PC-9 (cell line): ENCODE data around the gene MDP1. TPM values are rescaled to one million over a fixed set of nuclear protein-coding genes. Genes with fewer than 3 reads are reported as not detected.

Experiments used
- BruUV-seq: library from RNA; stranded (reverse); fragments of 400-500 nt; replicated peaks from 2 replicates; lab custom pipeline; 2021; lab: Mats Ljungman, UMichigan
- CTCF ChIA-PET: fragments of 300-600 bp; sonication (Branson Sonifier 250); formaldehyde crosslinking; loops from one replicate; lab custom pipeline; 2022; ENCODE audit warnings: antibody characterized with exemption; lab: Charles Lee
- POLR2A ChIA-PET: fragments of 300-600 bp; sonication (Branson Sonifier 250); formaldehyde crosslinking; loops from one replicate; lab custom pipeline; 2022; ENCODE audit warnings: antibody characterized with exemption; ENCODE audit not compliant: unreplicated experiment; lab: Charles Lee
- DNase-seq, 2 experiments: peaks; one replicate each; pipeline versions ENCODE4 v3.0.0 to v3.0.0-alpha.2; 2015 to 2022; ENCODE audit warnings: mixed read lengths in 1 of 2
- H2AFZ ChIP-seq: fragments of 200-600 bp; sonication (generic); 2 replicates; pipeline ENCODE4 v1.8.1; 2017; ENCODE audit warnings: antibody characterized with exemption
- H3F3A ChIP-seq: fragments of 200-600 bp; sonication (generic); 2 replicates; pipeline ENCODE4 v1.8.1; 2017; ENCODE audit warnings: antibody characterized with exemption, mild to moderate bottlenecking, low read depth; ENCODE audit not compliant: insufficient read depth
- H3K27ac ChIP-seq: fragments of 200-600 bp; sonication (generic); 2 replicates; pipeline ENCODE4 v1.6.1; 2016; ENCODE audit warnings: mixed run types
- H3K27me3 ChIP-seq: fragments of 200-600 bp; sonication (generic); 2 replicates; pipeline ENCODE4 v1.6.1; 2016; ENCODE audit warnings: low read depth, mixed run types; ENCODE audit not compliant: insufficient read depth
- H3K36me3 ChIP-seq: fragments of 200-600 bp; sonication (generic); 2 replicates; pipeline ENCODE4 v1.6.1; 2016; ENCODE audit warnings: low read depth, mixed run types
- H3K4me1 ChIP-seq: fragments of 200-600 bp; sonication (generic); replicated peaks from 2 replicates; pipeline ENCODE4 v1.6.1; 2016; ENCODE audit warnings: mixed run types; ENCODE audit not compliant: insufficient read depth
- H3K4me2 ChIP-seq: fragments of 200-600 bp; sonication (generic); 2 replicates; pipeline ENCODE4 v1.6.1; 2017; ENCODE audit warnings: mixed run types
- H3K4me3 ChIP-seq: fragments of 200-600 bp; sonication (generic); 2 replicates; pipeline ENCODE4 v1.6.1; 2016; ENCODE audit warnings: mixed run types
- H3K79me2 ChIP-seq: fragments of 200-600 bp; sonication (generic); 2 replicates; pipeline ENCODE4 v1.6.1; 2017; ENCODE audit warnings: low read depth, mixed run types
- H3K9me2 ChIP-seq: fragments of 200-600 bp; sonication (generic); 2 replicates; pipeline ENCODE4 v1.8.1; 2017; ENCODE audit warnings: mild to moderate bottlenecking; ENCODE audit not compliant: insufficient read depth
- H3K9me3 ChIP-seq: fragments of 200-600 bp; sonication (generic); 2 replicates; pipeline ENCODE4 v1.8.1; 2016; ENCODE audit warnings: low read depth; ENCODE audit not compliant: insufficient read depth
- H4K20me1 ChIP-seq: fragments of 200-600 bp; sonication (generic); 2 replicates; pipeline ENCODE4 v1.8.1; 2017; ENCODE audit not compliant: insufficient read depth
- EZH2 ChIP-seq: fragments of 200-600 bp; sonication (generic); IDR thresholded peaks from 2 replicates; pipeline ENCODE4 v1.8.0; 2017; ENCODE audit warnings: antibody characterized with exemption, low read depth
- intact Hi-C: fragments of 100-400 bp; cut with micrococcal nuclease; formaldehyde crosslinking; loops from one replicate; pipeline ENCODE4 v1.10.0; 2022; ENCODE audit not compliant: unreplicated experiment
- total RNA-seq: library from RNA; stranded (reverse); gene quantifications from 2 replicates; pipeline ENCODE4 v1.2.3, GENCODE V29; 2021
- TF ChIP-seq, protein P1 (sequence below): fragments of 200-600 bp; sonication (generic); conservative IDR thresholded peaks from 2 replicates; pipeline ENCODE4 v1.6.1; 2017; ENCODE audit warnings: mixed run types, antibody characterized with exemption, mild to moderate bottlenecking, moderate library complexity

MDP1 gene
- total RNA-seq, 1 experiment from 2014 or later, result 8.7 TPM

- no peaks in the 10 kb centered on the region for H3K79me2 ChIP-seq
- ChIA-PET CTCF (no interaction called here), POLR2A (no interaction called here)
- no peaks in the 10 kb centered on the region for H3F3A ChIP-seq
- no peak overlapping the region for H3K4me2 ChIP-seq
- intact Hi-C loops, result no loop called here
- no peak overlapping the region for H3K27ac ChIP-seq
- no TSS peak for BruUV-seq
- H3K9me2 ChIP-seq, result no peaks in the 10 kb centered on the region
- no peaks in the 10 kb centered on the region for H3K9me3 ChIP-seq
- no peaks in the 10 kb centered on the region for H3K36me3 ChIP-seq
- H2AFZ ChIP-seq, result no peak overlapping the region
- H3K27me3 ChIP-seq, result no peaks in the 10 kb centered on the region
- TF ChIP-seq, protein P1, sequence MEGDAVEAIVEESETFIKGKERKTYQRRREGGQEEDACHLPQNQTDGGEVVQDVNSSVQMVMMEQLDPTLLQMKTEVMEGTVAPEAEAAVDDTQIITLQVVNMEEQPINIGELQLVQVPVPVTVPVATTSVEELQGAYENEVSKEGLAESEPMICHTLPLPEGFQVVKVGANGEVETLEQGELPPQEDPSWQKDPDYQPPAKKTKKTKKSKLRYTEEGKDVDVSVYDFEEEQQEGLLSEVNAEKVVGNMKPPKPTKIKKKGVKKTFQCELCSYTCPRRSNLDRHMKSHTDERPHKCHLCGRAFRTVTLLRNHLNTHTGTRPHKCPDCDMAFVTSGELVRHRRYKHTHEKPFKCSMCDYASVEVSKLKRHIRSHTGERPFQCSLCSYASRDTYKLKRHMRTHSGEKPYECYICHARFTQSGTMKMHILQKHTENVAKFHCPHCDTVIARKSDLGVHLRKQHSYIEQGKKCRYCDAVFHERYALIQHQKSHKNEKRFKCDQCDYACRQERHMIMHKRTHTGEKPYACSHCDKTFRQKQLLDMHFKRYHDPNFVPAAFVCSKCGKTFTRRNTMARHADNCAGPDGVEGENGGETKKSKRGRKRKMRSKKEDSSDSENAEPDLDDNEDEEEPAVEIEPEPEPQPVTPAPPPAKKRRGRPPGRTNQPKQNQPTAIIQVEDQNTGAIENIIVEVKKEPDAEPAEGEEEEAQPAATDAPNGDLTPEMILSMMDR, result no peak
- TF ChIP-seq EZH2, result no peak
- H3K4me1 ChIP-seq, result no peaks in the 10 kb centered on the region
- no peaks in the 10 kb centered on the region for H4K20me1 ChIP-seq
- no peak overlapping the region for H3K4me3 ChIP-seq
- no peak for DNase-seq
Measured at GRCh38 chr14:24255931-24256711, 40.3 kb upstream of the MDP1 start.

- H3K79me2 ChIP-seq, result no peaks in the 10 kb centered on the region
- no TSS peak for BruUV-seq
- H3K4me1 ChIP-seq, result no peaks in the 10 kb centered on the region
- H3K27ac ChIP-seq, result no peak overlapping the region
- TF ChIP-seq, protein P1, result no peak
- TF ChIP-seq EZH2, result no peak
- H4K20me1 ChIP-seq, result no peaks in the 10 kb centered on the region
- no peaks in the 10 kb centered on the region for H3F3A ChIP-seq
- H3K36me3 ChIP-seq, result no peaks in the 10 kb centered on the region
- POLR2A ChIA-PET, result no interaction called here
- H3K4me3 ChIP-seq, result no peak overlapping the region
- CTCF ChIA-PET, result no interaction called here
- DNase-seq, result no peak
- no peaks in the 10 kb centered on the region for H3K9me2 ChIP-seq
- no peak overlapping the region for H2AFZ ChIP-seq
- intact Hi-C loops, result no loop called here
- no peaks in the 10 kb centered on the region for H3K27me3 ChIP-seq
- no peak overlapping the region for H3K4me2 ChIP-seq
- no peaks in the 10 kb centered on the region for H3K9me3 ChIP-seq
Measured at GRCh38 chr14:24255438-24255837, 39.6 kb upstream of the MDP1 start.

DNA sequence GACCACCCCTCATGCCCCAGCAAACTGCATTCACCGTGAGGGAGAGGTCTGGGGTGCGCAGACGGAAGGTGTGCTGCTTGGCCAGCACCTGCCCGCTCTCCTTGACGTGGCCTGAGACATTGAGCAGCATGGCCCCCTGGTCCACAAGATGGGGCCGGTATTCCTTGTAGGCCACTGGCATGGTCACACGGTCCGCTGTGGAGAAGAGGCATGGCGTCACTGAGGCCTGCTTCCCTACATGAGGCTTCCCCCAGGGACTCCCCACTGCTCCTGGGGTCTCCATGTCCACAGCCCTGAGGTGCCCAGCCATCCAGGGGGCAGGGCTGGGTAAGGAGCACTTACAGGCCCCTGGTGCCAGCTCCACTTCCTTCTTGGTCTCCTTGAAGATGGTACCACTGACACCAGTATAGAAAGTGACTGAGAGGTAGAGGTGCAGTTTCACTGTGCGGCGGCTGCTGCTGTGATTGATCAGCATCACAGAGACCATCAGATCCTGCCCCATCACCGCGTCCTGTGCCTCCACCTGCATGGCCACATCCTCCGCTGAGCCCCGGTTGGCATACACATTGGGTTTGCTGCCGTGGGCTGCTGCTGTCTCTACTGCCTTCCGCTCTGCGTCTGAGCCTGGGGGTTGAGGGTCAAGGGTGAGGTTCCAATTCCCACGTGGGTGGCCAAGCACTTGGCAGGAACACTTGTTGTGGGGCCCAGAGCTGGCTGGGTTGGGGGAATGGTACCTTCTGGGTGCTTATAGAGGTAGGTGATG lies 38.9 kb upstream of the MDP1 start:
- H3K4me3 ChIP-seq, result no peak overlapping the region
- H3K27me3 ChIP-seq, result no peaks in the 10 kb centered on the region
- H3F3A ChIP-seq, result no peaks in the 10 kb centered on the region
- H3K27ac ChIP-seq, result no peak overlapping the region
- no peaks in the 10 kb centered on the region for H3K9me3 ChIP-seq
- H3K4me1 ChIP-seq, result no peaks in the 10 kb centered on the region
- POLR2A ChIA-PET, result no interaction called here
- TF ChIP-seq, protein P1, result no peak
- TF ChIP-seq EZH2, result no peak
- no peaks in the 10 kb centered on the region for H4K20me1 ChIP-seq
- H3K79me2 ChIP-seq, result no peaks in the 10 kb centered on the region
- H3K9me2 ChIP-seq, result no peaks in the 10 kb centered on the region
- no peak for DNase-seq
- no peak overlapping the region for H2AFZ ChIP-seq
- H3K36me3 ChIP-seq, result no peaks in the 10 kb centered on the region
- intact Hi-C loops, result no loop called here
- BruUV-seq, result no TSS peak
- CTCF ChIA-PET, result no interaction called here
- no peak overlapping the region for H3K4me2 ChIP-seq
